NCI-H2227 treated with DMSO at 0.1 percent for 48 hours (cell line): ENCODE results near the gene EML5.
A peak's percentile ranks its signal among the peaks of the same experiment; 100 is the strongest.

Experiments
- DNase-seq: peaks from one replicate; lab custom pipeline; 2025; lab: John Stamatoyannopoulos, UW

Gene EML5

DNA sequence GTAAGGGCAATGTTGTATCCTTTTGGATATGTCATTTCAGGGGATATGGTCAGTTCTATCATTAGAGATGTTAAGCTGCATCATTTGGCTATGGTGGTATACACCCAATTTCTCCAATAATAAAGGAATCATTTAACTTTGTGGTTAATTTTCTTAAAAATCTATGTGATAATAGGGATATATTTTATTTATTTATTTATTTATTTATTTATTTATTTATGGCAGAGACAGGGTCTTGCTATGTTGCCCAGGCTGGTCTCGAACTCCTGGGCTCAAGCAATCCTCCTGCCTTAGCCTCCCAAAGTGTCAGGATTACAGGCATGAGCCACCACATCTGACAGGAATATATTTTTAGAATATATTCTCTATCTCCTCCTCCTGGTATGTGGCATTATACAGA is 85.7 kb downstream of the EML5 start:
- no peak for DNase-seq

DNA sequence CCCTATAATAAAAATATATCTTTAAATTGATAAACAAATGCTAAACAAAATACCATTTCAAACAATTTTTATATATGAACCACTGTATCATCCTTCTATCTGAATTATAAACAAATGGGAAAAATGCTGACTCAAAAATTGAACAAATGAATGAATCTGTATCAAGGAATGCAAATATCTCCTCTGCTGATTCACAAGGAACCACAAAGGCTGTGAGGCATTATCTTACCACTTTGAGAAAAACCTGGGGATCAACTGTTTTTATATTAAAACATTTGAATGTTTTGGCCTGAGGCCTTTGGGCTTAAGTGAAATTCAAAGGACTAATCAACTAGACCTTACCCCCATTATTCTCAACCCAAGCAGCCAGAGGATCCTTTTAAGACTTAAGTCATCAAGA is 86.3 kb downstream of the EML5 start:
- DNase-seq, result no peak

DNA sequence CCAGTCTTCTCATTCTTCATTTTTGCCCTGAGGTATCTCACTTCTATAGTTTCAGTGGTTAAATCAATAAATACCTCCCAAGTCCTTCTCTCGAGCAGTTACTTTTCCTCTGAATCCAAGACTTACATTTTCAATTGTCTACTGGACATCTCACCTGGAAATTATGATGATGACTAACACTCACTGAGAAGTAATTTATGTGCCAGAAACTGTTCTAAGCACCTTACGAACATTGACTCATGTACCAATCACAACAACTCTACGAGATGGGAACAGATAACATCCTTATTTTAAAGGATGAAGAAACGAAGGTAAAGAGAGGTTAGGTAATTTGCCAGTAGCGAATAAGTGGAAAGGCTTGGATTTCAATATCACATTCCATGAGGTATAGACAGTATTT is 94.1 kb downstream of the EML5 start:
- DNase-seq, result no peak

DNA sequence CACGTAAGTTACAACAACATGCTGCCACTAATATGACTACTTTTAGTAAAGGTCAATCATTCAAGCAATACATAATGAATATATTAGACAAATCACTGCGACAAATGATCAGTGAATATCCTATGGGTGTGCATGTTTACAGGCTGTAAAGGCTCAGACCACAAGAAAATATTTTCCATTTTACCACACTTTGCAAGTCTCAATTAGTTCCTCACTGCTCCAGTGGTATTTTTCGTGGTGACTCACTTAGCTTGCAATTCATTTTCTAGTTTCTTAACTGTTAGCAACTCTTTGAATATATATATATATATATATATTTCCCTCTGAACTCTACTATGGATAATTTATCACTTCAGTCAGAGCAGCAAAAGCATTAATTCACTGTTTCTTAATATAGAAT is 96.9 kb downstream of the EML5 start:
- DNase-seq, result no peak

DNA sequence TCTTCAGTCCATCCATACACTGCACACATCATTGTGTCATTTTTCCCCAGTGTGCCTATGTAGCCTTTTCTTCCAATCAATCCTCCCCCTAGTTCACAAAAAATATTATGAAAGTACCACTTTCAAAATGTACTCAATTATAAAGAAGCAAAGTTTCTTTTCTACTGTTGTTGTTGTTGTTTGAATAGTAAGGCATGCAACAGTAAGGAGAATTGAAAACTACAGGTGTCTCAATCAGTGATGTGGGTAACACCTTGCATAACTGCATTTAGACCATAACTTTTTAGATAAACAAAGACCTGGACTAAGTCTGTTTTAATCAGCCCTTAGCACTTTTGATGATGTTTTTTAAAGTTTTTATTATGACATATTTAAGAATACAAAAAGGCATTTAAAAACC is 104.4 kb downstream of the EML5 start:
- DNase-seq, result no peak

DNA sequence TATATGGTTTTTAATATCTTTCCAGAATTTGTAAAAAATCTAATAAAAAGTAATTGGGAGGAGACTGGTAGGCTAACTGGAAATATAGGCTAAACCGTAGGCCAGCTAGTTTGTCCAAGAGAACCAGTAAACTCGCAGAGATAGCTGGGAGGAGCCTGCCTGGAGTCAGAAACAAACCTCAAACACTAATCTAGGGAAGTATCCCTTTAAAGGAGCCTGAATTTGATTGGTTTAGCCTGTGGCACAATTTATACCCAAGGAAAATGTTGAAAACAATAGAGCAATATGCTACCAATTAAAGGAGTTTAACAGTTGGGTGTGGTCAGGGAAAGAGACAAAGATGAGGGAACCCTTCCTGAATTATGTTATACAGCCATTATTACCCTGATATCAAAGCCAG is 109.6 kb downstream of the EML5 start:
- no peak for DNase-seq

DNA sequence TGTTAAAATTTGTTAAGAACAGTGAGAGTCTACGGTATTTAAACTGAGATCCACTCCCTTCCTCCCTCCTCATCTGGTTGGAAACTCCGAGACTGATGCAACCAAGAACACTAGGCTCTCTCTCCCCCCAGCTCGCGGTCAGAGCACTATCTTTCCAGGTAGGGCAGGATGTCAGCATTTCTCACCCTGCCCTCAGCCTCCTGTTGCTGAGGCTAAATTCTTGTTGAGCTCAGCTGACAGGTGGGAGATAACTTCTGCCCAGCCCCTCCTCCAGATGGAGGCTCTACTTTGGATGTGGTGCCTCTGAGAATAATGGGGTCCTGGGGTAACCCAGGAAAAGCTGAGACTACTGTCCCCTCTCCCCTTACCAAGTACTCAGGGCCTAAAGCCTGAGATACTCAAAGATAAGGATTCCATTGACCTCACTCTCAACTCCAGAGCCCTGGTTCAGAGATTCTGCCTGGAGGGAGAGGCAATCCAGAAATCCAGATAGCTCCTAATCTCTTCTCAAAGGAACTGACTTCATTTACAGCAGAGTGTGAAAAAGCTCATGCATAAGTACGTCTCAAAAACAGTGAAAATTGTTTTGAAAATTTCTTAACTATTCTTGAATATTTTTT is 110.1 kb downstream of the EML5 start:
- DNase-seq, result no peak

DNA sequence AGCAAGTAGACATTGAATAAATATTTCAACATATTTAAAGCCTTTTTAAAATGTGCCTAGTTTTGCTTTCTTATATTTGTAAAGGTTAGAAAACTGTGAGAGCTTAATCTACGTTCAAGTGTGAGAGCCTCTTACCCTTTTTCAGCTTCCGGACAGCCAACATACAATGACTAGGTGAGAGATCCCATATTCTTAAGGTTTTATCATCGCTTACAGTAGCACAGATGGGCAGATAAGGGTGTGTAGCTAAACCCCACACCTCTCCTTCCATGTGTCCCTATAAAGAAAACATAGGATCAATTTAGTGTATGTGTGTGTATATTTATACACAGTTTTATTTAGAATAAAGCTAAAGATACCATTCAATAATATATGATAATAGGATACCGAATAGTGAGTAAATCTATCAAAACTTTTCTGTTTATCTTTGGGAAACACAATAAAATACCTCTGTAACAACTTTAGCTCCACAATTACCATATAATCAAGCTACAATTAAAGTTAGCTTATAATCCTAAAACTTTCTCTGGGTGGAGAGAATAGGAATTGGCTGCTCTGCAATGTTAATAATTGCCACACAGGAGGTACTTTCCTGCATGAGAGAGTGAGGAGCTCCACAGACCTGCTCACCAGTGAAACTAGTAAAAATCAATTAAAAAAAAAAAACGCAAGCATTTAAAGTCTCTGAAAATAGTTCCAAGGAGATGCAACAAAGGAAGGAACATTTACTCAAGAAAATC is 110.8 kb downstream of the EML5 start:
- no peak for DNase-seq

DNA sequence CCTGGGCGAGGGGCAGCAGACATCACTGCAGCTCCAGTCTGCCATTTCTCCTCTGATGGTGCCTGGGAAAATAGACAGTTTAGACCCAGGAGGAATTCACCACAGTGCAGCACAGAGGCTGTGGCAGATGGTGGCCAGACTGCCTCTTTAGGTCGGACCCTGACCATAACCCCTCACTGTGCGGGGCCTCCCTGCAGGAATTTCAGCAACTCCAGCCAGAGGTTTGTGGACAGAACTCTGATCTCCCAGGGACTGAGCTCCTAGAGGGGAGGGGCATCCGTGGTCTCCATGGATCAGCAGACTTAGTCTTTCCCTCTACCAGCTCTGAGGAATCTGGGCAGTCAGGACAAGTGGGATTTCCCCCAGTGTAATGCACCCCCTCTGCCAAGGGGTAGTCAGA is 123.4 kb downstream of the EML5 start:
- no peak for DNase-seq

DNA sequence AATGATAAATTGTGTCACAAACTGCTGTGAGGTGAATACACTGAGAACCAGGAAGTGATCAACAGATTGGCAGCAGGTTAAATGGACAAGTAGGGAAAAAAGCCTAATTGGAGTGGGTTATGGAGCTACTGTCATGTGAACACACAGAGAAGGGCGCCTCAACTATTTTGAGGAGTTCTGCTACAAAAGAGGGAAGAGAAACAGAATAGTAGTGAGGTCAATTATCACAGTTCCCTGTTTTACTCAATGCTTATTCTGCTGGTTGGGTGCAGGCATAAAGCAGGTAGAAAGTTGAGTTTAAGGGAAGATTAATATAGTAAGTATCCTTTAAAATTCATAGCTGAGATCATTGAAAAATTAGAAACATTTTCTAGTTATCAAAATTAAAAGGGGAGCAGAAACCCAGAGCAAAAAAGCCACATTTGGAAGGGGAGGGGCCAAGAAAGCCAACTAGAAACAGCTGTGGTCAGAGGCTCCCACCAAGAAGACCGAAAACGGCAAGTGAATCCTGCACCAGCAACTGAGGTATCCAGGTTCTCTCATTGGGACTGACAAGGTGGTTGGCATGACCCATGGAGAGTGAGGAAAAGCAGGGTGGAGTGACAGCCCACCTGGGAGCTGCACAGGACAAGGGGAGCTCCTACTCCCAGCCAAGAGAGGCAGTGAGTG is 124.2 kb downstream of the EML5 start:
- DNase-seq, result no peak

DNA sequence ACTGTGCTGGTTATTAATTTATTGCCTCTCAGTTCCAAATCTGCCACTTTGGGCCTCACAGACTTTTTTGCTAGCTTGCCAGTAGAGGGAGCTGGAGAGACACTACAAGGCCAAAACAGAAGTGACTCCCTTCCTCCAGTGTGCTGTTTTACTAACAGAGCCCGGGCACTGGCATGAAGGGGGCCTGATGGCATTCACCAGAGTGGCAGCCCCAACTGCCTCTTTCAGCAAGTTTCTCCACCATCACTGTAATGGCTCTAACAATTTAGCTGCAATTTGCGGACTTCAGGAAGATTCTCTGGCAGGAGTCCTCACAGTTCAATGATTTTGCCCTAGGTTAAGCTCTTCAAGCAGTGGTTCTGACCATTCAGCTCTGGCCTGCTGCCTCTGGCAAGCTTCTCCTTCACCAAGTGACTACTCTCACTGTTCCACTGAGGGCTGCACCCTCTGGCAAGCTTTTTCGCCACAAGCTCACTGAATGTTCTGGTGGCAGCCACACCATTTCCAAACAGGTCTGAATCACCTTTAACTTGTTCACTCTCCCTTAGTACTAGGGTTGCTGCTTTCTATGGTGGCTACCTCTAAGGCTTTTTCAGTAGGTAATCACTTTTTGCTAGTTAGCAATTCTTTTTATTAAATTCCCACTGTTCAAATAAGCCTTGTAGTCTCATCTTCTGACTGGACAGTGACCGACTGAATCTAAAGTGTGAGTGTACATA is 125.0 kb downstream of the EML5 start:
- DNase-seq, result peak; percentile 56

DNA sequence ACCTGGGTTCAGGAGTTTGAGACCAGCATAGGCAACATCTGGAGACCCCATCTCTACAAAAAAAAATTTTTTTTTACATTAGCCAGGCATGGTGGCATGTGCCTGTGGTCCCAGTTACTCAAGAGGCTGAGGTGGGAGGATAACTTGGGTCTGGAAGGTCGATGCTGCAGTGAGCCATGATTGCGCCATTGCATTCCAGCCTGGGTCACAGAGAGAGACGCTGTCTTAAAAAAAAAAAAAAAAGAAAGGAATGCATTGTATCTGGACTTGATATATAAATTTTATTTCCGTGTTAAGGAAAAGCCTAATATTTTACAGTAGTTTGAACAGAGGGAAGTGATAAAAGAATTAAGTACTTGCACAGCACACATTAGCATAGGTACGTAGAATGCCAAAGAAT is 132.7 kb downstream of the EML5 start:
- DNase-seq, result no peak

DNA sequence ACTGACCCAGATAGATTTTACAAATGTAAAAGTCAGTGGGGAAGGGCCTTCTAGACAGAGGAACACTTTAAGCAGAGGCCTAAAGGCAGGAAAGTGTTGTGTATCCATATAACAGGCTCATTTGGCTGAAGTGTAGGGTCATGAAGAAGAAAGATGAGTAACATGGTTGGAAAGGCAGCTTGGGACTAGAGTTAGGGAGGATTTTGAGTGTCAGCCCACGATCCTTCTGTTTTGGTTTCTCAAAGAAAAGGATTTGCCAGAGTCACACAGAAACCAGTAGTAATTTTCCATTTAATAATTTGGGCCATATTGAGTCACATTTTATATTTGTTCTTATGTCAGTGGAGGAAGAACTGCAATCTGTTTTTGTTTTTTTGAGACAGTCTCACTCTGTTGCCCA is 153.5 kb downstream of the EML5 start:
- no peak for DNase-seq

DNA sequence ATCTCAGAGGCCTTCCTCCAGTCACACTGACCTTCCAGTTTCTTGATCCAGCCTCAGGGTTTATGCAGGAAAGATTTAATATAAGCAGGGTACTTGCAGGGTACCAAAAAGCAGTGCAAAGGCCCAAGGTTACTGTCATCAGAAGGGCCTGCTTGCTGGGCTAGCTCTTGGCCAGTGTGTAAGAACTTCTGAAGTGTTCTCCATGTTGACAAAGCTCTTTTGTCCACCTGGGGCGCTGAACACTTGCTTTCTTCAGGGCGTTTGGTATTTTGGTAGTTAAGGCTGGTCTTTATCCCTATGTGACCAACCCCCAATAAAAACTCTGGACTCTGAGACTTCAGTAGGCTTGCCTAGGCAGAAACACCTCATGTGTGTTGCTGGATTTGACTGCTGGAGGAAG is 160.2 kb downstream of the EML5 start:
- no peak for DNase-seq

DNA sequence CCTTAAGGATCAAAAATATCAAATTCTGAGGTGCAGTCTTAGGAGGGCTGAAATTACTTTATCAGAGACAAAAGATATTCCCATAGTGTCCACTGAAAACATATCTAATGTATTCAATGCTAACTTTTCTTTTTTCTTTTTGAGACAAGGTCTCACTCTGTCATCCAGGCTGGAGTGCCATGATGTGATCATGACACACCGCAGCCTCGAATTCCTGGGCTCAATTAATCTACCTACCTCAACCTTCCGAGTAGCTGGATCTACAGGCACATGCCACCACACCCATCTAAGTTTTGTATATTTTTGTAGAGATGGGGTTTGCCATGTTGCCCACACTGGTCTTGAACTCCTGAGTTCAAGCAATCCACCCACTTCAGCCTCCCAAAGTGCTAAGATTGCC is 161.7 kb downstream of the EML5 start:
- no peak for DNase-seq

DNA sequence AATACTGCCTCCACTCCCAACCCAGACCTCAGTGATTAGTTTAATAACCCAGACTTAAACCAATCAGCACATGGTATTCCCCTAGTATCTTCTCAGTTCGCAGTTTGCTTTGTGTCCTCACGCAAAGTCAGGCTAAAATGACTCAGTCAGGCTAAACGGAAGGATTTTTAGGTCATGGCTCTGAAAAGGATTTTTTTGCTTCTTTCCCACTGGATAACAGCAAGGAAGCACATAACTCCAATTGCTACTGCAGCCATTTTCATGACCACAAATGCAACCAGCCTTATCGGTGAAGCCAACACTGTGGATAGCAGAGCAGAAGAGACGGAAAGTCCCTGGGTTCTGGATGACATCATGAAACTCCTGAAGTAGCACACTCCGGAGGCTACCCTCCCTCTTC is 162.2 kb downstream of the EML5 start:
- DNase-seq, result no peak

DNA sequence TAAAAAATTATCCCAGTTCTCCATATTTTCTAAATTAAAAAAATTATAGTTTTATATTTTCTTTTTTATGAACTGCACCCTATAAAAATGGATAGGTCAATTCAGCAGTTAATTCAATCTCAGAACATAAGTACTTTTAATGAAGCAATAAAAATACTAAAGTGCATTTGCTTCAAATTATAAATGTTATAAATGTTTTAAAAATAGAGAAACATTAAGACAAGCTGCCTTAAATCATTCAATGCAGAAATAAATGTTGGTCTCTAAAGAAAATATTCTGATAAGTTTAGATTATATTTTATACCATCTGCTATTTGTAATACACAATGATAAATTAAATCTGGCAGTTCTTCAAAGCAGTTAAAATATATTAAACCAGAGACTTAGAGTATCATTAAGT is 164.3 kb downstream of the EML5 start:
- no peak for DNase-seq

DNA sequence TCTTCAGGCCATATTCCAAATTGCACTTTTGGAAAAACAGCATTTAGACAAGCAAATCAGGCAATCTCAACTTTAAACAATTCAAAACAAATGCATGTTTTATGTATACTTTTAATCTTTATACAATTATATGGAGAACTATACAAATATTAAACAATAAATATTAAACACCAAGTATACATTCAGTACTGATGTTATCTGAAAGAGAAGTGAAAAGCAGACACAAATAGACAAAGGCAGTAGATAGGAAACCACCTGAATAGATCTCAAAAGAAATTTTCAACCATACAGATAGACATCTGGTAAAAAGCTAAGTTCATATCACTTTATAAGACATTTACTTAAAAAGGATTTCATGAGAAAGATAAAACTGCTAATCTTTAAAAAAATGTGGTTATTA is 164.7 kb downstream of the EML5 start:
- DNase-seq, result no peak

DNA sequence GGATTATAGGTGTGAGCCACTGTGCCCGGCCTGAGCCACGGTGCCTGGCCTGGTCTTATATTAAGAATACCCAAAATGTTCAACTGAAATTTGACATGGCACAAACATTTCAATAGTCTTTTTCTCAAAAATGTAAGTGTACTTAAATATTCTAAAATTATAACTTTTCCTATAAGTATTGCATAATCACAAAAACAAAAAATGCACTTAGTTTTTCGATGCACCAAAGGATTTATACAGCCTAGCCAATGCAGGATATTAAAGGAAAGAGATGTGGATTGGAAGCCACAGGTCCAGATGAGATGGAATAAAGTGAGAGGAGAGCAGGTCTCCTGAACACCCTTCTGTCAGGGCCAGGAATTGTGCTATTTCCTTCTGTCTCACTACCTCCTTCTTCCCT is 167.1 kb downstream of the EML5 start:
- no peak for DNase-seq

DNA sequence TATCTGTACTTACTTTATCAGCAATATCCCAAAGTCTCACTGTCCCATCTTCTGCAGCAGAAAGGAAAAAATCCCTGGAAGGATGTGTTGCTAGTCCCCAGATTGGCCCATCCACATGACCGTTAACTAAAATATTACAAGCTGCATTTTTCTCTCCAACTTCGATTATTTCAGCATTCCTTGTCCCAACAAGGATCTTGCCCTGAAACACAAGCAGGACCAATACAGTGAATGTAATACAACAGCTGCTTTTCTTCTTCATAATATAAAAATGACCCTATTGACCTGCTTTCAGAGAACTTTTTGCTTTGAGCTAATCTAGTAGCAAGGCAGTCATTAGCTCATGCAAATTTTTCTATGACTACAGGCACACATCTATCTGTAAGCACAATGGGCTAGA is 171.7 kb downstream of the EML5 start:
- DNase-seq, result no peak

DNA sequence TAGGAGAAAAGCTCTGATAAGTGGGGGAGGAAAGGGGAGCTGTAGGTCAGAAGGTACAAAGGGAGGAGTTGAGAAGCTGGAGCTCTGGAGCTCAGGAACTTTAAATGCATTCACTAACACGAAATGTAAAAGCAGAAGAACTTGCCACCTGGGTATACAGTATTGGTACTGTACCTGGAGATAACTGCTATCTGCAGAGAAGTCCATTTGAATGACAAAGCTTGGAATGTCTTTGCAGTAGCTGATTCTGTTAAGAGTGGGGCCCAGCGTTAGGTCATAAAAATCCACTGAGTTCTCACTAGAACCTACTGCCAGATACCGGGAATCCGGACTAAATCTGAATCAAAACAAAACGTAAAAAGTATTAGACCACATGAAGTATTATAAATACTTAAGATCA is 174.3 kb downstream of the EML5 start:
- DNase-seq, result no peak

DNA sequence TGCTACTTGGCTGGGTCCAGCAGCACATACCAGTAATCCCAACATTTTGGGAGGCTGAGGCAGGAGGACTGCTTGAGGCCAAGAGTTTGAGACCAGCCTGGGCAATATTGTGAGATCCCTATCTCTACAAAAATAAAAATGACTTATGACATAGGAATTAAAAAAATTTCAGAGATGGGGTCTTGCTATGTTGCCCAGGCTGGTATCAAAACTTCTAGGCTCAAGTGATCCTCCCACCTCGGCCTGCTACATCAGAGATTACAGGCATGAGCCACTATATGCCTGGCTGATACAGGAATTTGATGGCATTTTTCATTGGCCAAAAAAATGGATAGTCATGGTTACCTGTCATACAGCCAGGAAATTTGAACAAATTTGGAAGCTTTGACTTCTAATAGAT is 175.3 kb downstream of the EML5 start:
- no peak for DNase-seq

DNA sequence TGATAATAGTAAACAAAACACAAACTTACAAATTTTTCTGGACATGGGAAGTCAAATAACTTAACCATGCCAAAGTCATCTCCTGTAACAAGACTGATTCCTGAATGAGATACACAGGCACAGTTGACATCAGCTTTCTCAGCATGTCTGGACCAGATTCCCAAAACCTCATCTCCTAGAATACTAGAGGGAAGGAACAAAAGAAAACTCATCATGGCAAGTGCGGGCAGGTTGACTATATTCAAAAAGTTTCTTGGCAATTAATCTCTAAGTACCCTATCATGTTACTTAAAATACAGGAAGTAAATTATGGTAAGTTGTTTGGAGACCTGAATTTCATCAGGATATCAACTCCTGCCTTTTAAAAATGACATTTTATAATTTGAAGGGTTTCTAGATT is 176.1 kb downstream of the EML5 start:
- no peak for DNase-seq
